H9 (cell line): Measurements from ENCODE around the gene ADRM1. TPM values are rescaled to one million over a fixed set of nuclear protein-coding genes. Genes with fewer than 3 reads are reported as not detected.

Experiments used
- DNase-seq: peaks from one replicate; pipeline ENCODE4 v3.0.0-alpha.2; 2017
- H2AFZ ChIP-seq: one replicate; pipeline ENCODE4 v1.6.1; 2013; ENCODE audit warnings: mild to moderate bottlenecking, low read length, control low read depth, moderate library complexity
- H2AK5ac ChIP-seq: 2 replicates; pipeline ENCODE4 v1.6.1; 2013; ENCODE audit warnings: low read length, control low read depth, mixed read lengths; ENCODE audit not compliant: insufficient read length
- H2BK120ac ChIP-seq: one replicate; pipeline ENCODE4 v1.6.1; 2013; ENCODE audit warnings: low read depth, mild to moderate bottlenecking, low read length, control low read depth, inconsistent platforms; ENCODE audit not compliant: poor library complexity, severe bottlenecking
- H2BK12ac ChIP-seq: 2 replicates; pipeline ENCODE4 v1.6.1; 2013; ENCODE audit warnings: low read length, control low read depth, mixed read lengths, low read depth; ENCODE audit not compliant: insufficient read length
- H2BK15ac ChIP-seq: 2 replicates; pipeline ENCODE4 v1.6.1; 2013; ENCODE audit warnings: low read depth, low read length, control low read depth
- H2BK20ac ChIP-seq: one replicate; pipeline ENCODE4 v1.6.1; 2013; ENCODE audit warnings: low read depth, mild to moderate bottlenecking, low read length, control low read depth, inconsistent platforms; ENCODE audit not compliant: poor library complexity, severe bottlenecking
- H2BK5ac ChIP-seq: 2 replicates; pipeline ENCODE4 v1.6.1; 2013; ENCODE audit warnings: low read length, control low read depth, mixed read lengths; ENCODE audit not compliant: insufficient read length
- H3K14ac ChIP-seq: 2 replicates; pipeline ENCODE4 v1.6.1; 2013; ENCODE audit warnings: low read length, control low read depth; ENCODE audit not compliant: insufficient read depth
- H3K18ac ChIP-seq: 2 replicates; pipeline ENCODE4 v1.6.1; 2013; ENCODE audit warnings: low read depth, mild to moderate bottlenecking, mixed read lengths, low read length, control low read depth; ENCODE audit not compliant: insufficient read length
- H3K23ac ChIP-seq: 2 replicates; pipeline ENCODE4 v1.6.1; 2013; ENCODE audit warnings: low read length, control low read depth, mixed read lengths, low read depth; ENCODE audit not compliant: insufficient read length
- H3K23me2 ChIP-seq: 2 replicates; pipeline ENCODE4 v1.6.1; 2013; ENCODE audit warnings: low read depth, mild to moderate bottlenecking, mixed read lengths, low read length, control low read depth; ENCODE audit not compliant: insufficient read length, poor library complexity, severe bottlenecking
- H3K27ac ChIP-seq: 2 replicates; pipeline ENCODE4 v1.5.1; 2013; ENCODE audit warnings: low read length, control low read depth, mixed read lengths, low read depth; ENCODE audit not compliant: insufficient read length
- H3K27me3 ChIP-seq: 2 replicates; pipeline ENCODE4 v1.6.1; 2013; ENCODE audit warnings: low read length, control low read depth, inconsistent platforms; ENCODE audit not compliant: insufficient read depth
- H3K4ac ChIP-seq: 2 replicates; pipeline ENCODE4 v1.6.1; 2013; ENCODE audit warnings: low read depth, mild to moderate bottlenecking, control low read depth, inconsistent platforms, low read length, moderate library complexity
- H3K4me1 ChIP-seq: 2 replicates; pipeline ENCODE4 v1.6.1; 2013; ENCODE audit warnings: low read length, control low read depth, inconsistent platforms; ENCODE audit not compliant: insufficient read depth
- H3K4me2 ChIP-seq: 2 replicates; pipeline ENCODE4 v1.6.1; 2013; ENCODE audit warnings: low read length, control low read depth, mixed read lengths; ENCODE audit not compliant: insufficient read length, insufficient read depth
- H3K56ac ChIP-seq: 2 replicates; pipeline ENCODE4 v1.6.1; 2013; ENCODE audit warnings: low read depth, mild to moderate bottlenecking, mixed read lengths, low read length, control low read depth; ENCODE audit not compliant: insufficient read length
- H3K79me1 ChIP-seq: 2 replicates; pipeline ENCODE4 v1.6.1; 2013; ENCODE audit warnings: low read depth, mild to moderate bottlenecking, moderate library complexity, low read length, control low read depth, inconsistent platforms; ENCODE audit not compliant: insufficient read depth, poor library complexity, severe bottlenecking
- H3K79me2 ChIP-seq: 2 replicates; pipeline ENCODE4 v1.6.1; 2013; ENCODE audit warnings: low read length, control low read depth, inconsistent platforms; ENCODE audit not compliant: insufficient read depth
- H3K9ac ChIP-seq: 2 replicates; pipeline ENCODE4 v1.6.1; 2013; ENCODE audit warnings: low read length, control low read depth, mixed read lengths; ENCODE audit not compliant: insufficient read length; ENCODE audit errors: extremely low read depth
- H3K9me3 ChIP-seq: one replicate; pipeline ENCODE4 v1.6.1; 2013; ENCODE audit warnings: low read depth, low read length, inconsistent platforms; ENCODE audit not compliant: control insufficient read depth
- H3T11ph ChIP-seq: one replicate; pipeline ENCODE4 v1.6.1; 2013; ENCODE audit warnings: mild to moderate bottlenecking, low read length, control low read depth, inconsistent platforms
- H4K20me1 ChIP-seq: one replicate; pipeline ENCODE4 v1.6.1; 2013; ENCODE audit not compliant: control insufficient read depth, insufficient read length, insufficient read depth
- H4K5ac ChIP-seq: 2 replicates; pipeline ENCODE4 v1.6.1; 2013; ENCODE audit warnings: low read depth, mild to moderate bottlenecking, mixed read lengths, low read length, control low read depth; ENCODE audit not compliant: insufficient read length
- H4K8ac ChIP-seq: replicated peaks from 2 replicates; pipeline ENCODE4 v1.6.1; 2013; ENCODE audit warnings: low read length, control low read depth, mixed read lengths, low read depth; ENCODE audit not compliant: insufficient read length
- H4K91ac ChIP-seq: 2 replicates; pipeline ENCODE4 v1.6.1; 2013; ENCODE audit warnings: low read depth, mild to moderate bottlenecking, moderate library complexity, mixed read lengths, low read length, control low read depth; ENCODE audit not compliant: insufficient read length
- H3K27ac Mint-ChIP-seq, 3 experiments: 2 replicates in 2 of 3; 3 replicates in 1 of 3; pipeline ENCODE4 v1.8.0; 2020 to 2021; ENCODE audit warnings: mixed read lengths in 3 of 3, mild to moderate bottlenecking in 1 of 3, moderate library complexity in 1 of 3
- H3K27me3 Mint-ChIP-seq: 2 replicates; pipeline ENCODE4 v1.8.0; 2021; ENCODE audit warnings: low read depth, mild to moderate bottlenecking, moderate library complexity, mixed read lengths
- H3K36me3 Mint-ChIP-seq, 3 experiments: 2 replicates in 2 of 3; 3 replicates in 1 of 3; pipeline ENCODE4 v1.8.0; 2020 to 2021; ENCODE audit warnings: low read depth in 3 of 3, mixed read lengths in 3 of 3; ENCODE audit not compliant: insufficient read depth in 1 of 3
- H3K4me1 Mint-ChIP-seq, 2 experiments: 2 replicates each; pipeline ENCODE4 v1.8.0; 2020; ENCODE audit warnings: mixed read lengths in 2 of 2
- H3K4me3 Mint-ChIP-seq, 2 experiments: 2 replicates in 1 of 2; 3 replicates in 1 of 2; pipeline ENCODE4 v1.8.0; 2020 to 2021; ENCODE audit warnings: mild to moderate bottlenecking in 2 of 2, mixed read lengths in 2 of 2, moderate library complexity in 1 of 2
- H3K9me3 Mint-ChIP-seq, 2 experiments: 2 replicates in 1 of 2; 3 replicates in 1 of 2; pipeline ENCODE4 v1.8.0; 2020; ENCODE audit warnings: mild to moderate bottlenecking in 2 of 2, mixed read lengths in 2 of 2, moderate library complexity in 1 of 2
- CTCF ChIP-seq: fragments of 200-600 bp; sonication (generic); conservative IDR thresholded peaks from 3 replicates; pipeline ENCODE4 v1.8.0; 2021; ENCODE audit warnings: antibody characterized with exemption, mild to moderate bottlenecking
- WGBS: extraction: QIAGEN DNeasy Blood & Tissue Kit; methylation state at CpG from one replicate; pipeline ENCODE4 v1.1.7; 2013; ENCODE audit warnings: missing lambda C conversion rate, low lambda C conversion rate, mixed read lengths; ENCODE audit not compliant: insufficient read length; ENCODE audit errors: extremely low coverage; 5-methylcytosine and 5-hydroxymethylcytosine counted together
- total RNA-seq: library from RNA; stranded (reverse); gene quantifications from 2 replicates; pipeline ENCODE4 v1.2.1, GENCODE V29; 2021

The ADRM1 gene
- total RNA-seq, 1 experiment from 2014 or later: 153 TPM

- H3K18ac ChIP-seq: no peak overlapping the region
- H2BK5ac ChIP-seq: no peak overlapping the region
- H2BK120ac ChIP-seq: no peak overlapping the region
- no peak overlapping the region for H2BK20ac ChIP-seq
- Mint-ChIP-seq H3K27me3 (no peaks in the 10 kb centered on the region), H3K36me3 (peaks cover 19 to 65% (median 57%) of the 10 kb centered on the region in 3 experiments), H3K27ac (no peak overlapping the region), H3K4me3 (no peak overlapping the region), H3K4me1 (no peaks in the 10 kb centered on the region), H3K9me3 (peaks cover 3 to 19% of the 10 kb centered on the region in 2 experiments; a peak in 3 of 5 replicates)
- H3K79me1 ChIP-seq: no peaks in the 10 kb centered on the region
- no peaks in the 10 kb centered on the region for H3K9me3 ChIP-seq
- H2AK5ac ChIP-seq: no peak overlapping the region
- no peaks in the 10 kb centered on the region for H3K4me1 ChIP-seq
- no peak overlapping the region for H4K8ac ChIP-seq
- H3K23me2 ChIP-seq: no peaks in the 10 kb centered on the region
- no peaks in the 10 kb centered on the region for H4K20me1 ChIP-seq
- no peaks in the 10 kb centered on the region for H3K79me2 ChIP-seq
- no peak overlapping the region for H3K4me2 ChIP-seq
- H3K14ac ChIP-seq: no peak overlapping the region
- H2AFZ ChIP-seq: no peak overlapping the region
- no CpG with 5 or more reads among the region's 12 CpGs for WGBS
- DNase-seq: no peak
- no peak overlapping the region for H4K5ac ChIP-seq
- no peak overlapping the region for H4K91ac ChIP-seq
- no peak overlapping the region for H2BK15ac ChIP-seq
- H3K4ac ChIP-seq: no peak overlapping the region
- TF ChIP-seq CTCF: no peak
- H3K23ac ChIP-seq: no peak overlapping the region
- H3K27ac ChIP-seq: no peak overlapping the region
- no peaks in the 10 kb centered on the region for H3K27me3 ChIP-seq
- no peak overlapping the region for H3K56ac ChIP-seq
- no peak overlapping the region for H3K9ac ChIP-seq
- H3T11ph ChIP-seq: no peak overlapping the region
- no peak overlapping the region for H2BK12ac ChIP-seq
These were observed 11.5 kb downstream of the ADRM1 start for GRCh38 chr20:62314339-62314638.
